SU-DHL-6 (cell line): Measurements from ENCODE around the gene ERG.

Experiments
- H2AFZ ChIP-seq: fragments of 200-600 bp; sonication (generic); 2 replicates; pipeline ENCODE4 v1.6.1; 2014; ENCODE audit warnings: low read depth, mild to moderate bottlenecking, moderate library complexity, mixed read lengths, antibody characterized with exemption, low read length; ENCODE audit not compliant: severe bottlenecking
- H3F3A ChIP-seq: fragments of 200-600 bp; shearing (Covaris generic); 2 replicates; pipeline ENCODE4 v1.6.0; 2016; ENCODE audit warnings: antibody characterized with exemption, mild to moderate bottlenecking; ENCODE audit not compliant: insufficient read depth
- H3K27ac ChIP-seq: fragments of 200-600 bp; sonication (generic); 2 replicates; pipeline ENCODE4 v1.5.1; 2016; ENCODE audit warnings: low read depth, mild to moderate bottlenecking, low read length, moderate library complexity, mixed read lengths
- H3K27me3 ChIP-seq: fragments of 200-600 bp; sonication (generic), shearing (Covaris generic); 2 replicates; pipeline ENCODE4 v1.6.0; 2014; ENCODE audit warnings: mild to moderate bottlenecking, low read length
- H3K36me3 ChIP-seq: fragments of 200-600 bp; sonication (generic); 2 replicates; pipeline ENCODE4 v1.6.1; 2014; ENCODE audit warnings: mild to moderate bottlenecking, low read length, mixed read lengths
- H3K4me2 ChIP-seq: fragments of 300-600, 200-600 bp; shearing (Covaris generic), sonication (generic); 2 replicates; pipeline ENCODE4 v1.6.0; 2014; ENCODE audit warnings: low read length, low read depth, mild to moderate bottlenecking; ENCODE audit not compliant: poor library complexity, severe bottlenecking
- H3K4me3 ChIP-seq: fragments of 200-600 bp; sonication (generic); 2 replicates; pipeline ENCODE4 v1.5.1; 2014; ENCODE audit warnings: antibody characterized with exemption, low read length, mild to moderate bottlenecking, mixed read lengths; ENCODE audit not compliant: insufficient read depth, poor library complexity, severe bottlenecking
- H3K79me2 ChIP-seq: fragments of 200-600 bp; sonication (generic); 2 replicates; pipeline ENCODE4 v1.6.1; 2014; ENCODE audit warnings: mild to moderate bottlenecking, low read length, moderate library complexity; ENCODE audit not compliant: insufficient read depth
- H3K9ac ChIP-seq: fragments of 200-600 bp; sonication (generic); 2 replicates; pipeline ENCODE4 v1.7.0; 2014; ENCODE audit warnings: mild to moderate bottlenecking, low read length
- H3K9me2 ChIP-seq: fragments of 200-600 bp; sonication (generic); replicated peaks from 2 replicates; pipeline ENCODE4 v1.6.1; 2014; ENCODE audit warnings: low read length; ENCODE audit not compliant: insufficient read depth
- H3K9me3 ChIP-seq: fragments of 200-600 bp; sonication (generic); 2 replicates; pipeline ENCODE4 v1.6.1; 2014; ENCODE audit warnings: low read length, mixed read lengths; ENCODE audit not compliant: insufficient read depth
- H4K20me1 ChIP-seq: fragments of 200-600 bp; sonication (generic); 2 replicates; pipeline ENCODE4 v1.6.1; 2014; ENCODE audit warnings: low read depth, mild to moderate bottlenecking, antibody characterized with exemption, low read length, moderate library complexity, mixed read lengths
- CTCF ChIP-seq: fragments of 200-600 bp; sonication (generic); IDR thresholded peaks from one replicate; pipeline ENCODE4 v1.5.1; 2017; ENCODE audit warnings: antibody characterized with exemption, mild to moderate bottlenecking, low read length, moderate library complexity; ENCODE audit not compliant: insufficient read depth, poor library complexity, severe bottlenecking
- EZH2phosphoT487 ChIP-seq: fragments of 200-600 bp; sonication (generic), shearing (Covaris generic); conservative IDR thresholded peaks from 2 replicates; pipeline ENCODE4 v1.6.1; 2018; ENCODE audit warnings: mild to moderate bottlenecking, antibody characterized with exemption, low read length, moderate library complexity, mixed read lengths

Gene ERG

DNA sequence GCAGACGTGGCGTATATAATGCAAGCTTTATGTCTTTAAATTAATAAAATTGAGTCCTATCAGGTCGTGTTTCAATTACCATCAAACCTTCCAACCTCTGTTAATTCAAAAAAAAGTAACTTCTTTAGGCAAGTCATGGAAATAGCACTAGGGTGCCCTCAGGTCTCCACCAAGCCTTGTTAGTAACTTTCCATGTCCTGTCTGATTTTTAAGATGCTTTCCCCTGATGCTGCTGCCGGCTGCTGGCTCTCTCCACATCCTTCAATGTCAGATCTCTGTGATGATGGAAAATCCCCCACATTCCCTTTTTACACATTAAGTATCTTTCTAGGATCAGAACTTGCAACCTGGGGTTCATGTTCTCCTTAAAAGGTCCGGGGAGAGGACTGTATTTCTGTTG, 3.0 kb downstream of the ERG start:
- Histone ChIP-seq H4K20me1 (no peaks in the 10 kb centered on the region), H3K4me3 (no peak overlapping the region), H3F3A (no peaks in the 10 kb centered on the region), H3K27ac (no peak overlapping the region), H3K9me2 (no peaks in the 10 kb centered on the region), H3K79me2 (no peaks in the 10 kb centered on the region), H3K9ac (no peak overlapping the region), H3K4me2 (no peak overlapping the region), H3K9me3 (no peaks in the 10 kb centered on the region), H3K36me3 (no peaks in the 10 kb centered on the region), H2AFZ (no peak overlapping the region), H3K27me3 (no peaks in the 10 kb centered on the region)
- TF ChIP-seq CTCF (no peak), EZH2phosphoT487 (no peak)

DNA sequence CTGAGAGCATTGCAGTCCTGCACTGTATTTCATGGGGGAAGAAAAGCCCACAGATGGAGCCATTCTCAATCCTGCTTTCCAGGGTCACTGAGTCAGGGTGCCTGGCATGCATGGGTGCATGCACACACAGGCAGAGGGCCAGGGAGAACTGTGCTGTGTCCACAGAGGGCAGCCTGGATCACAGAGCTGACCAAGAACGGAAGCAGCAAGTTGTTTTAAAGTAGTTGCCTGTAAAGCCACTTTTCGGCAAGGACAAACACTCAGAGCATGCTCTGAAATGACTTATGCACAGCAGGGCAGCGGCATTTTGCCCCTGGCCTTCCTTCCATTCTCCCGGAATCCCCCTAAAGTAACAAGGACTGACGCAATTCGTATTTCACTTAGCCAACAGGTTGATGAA, 3.6 kb downstream of the ERG start:
- Histone ChIP-seq H3K9me2 (no peaks in the 10 kb centered on the region), H3K4me3 (no peak overlapping the region), H2AFZ (no peak overlapping the region), H3K9me3 (no peaks in the 10 kb centered on the region), H3K4me2 (no peak overlapping the region), H4K20me1 (no peaks in the 10 kb centered on the region), H3K27me3 (no peaks in the 10 kb centered on the region), H3F3A (no peaks in the 10 kb centered on the region), H3K36me3 (no peaks in the 10 kb centered on the region), H3K27ac (no peak overlapping the region), H3K9ac (no peak overlapping the region), H3K79me2 (no peaks in the 10 kb centered on the region)
- no peak for TF ChIP-seq EZH2phosphoT487

DNA sequence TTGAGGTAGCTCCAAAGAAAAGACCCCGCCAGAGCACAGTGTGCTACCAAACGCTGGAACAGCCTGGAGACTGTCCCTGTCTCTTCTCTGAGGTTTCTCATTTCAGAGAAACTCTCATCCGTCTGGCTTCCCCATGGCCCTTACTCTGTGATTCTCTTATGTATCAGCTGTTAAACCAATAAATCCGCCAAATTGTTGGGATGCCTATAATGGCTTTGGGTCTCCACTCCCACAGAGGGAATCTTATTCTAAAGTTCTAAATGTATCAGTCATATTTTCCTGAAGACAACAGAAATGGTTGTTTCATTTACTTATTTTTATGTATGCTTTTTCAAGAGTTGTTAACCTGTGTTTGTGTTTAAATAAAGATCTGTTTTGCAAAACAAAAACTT, 4.0 kb downstream of the ERG start:
- H4K20me1 ChIP-seq = no peaks in the 10 kb centered on the region
- no peaks in the 10 kb centered on the region for H3K9me2 ChIP-seq
- H3K9me3 ChIP-seq = no peaks in the 10 kb centered on the region
- no peaks in the 10 kb centered on the region for H3K36me3 ChIP-seq
- no peaks in the 10 kb centered on the region for H3K27me3 ChIP-seq
- no peak overlapping the region for H3K4me2 ChIP-seq
- no peak overlapping the region for H3K4me3 ChIP-seq
- no peak overlapping the region for H2AFZ ChIP-seq
- H3K79me2 ChIP-seq = no peaks in the 10 kb centered on the region
- H3F3A ChIP-seq = no peaks in the 10 kb centered on the region
- H3K9ac ChIP-seq = no peak overlapping the region
- H3K27ac ChIP-seq = no peak overlapping the region
- TF ChIP-seq EZH2phosphoT487 (no peak), CTCF (no peak)

DNA sequence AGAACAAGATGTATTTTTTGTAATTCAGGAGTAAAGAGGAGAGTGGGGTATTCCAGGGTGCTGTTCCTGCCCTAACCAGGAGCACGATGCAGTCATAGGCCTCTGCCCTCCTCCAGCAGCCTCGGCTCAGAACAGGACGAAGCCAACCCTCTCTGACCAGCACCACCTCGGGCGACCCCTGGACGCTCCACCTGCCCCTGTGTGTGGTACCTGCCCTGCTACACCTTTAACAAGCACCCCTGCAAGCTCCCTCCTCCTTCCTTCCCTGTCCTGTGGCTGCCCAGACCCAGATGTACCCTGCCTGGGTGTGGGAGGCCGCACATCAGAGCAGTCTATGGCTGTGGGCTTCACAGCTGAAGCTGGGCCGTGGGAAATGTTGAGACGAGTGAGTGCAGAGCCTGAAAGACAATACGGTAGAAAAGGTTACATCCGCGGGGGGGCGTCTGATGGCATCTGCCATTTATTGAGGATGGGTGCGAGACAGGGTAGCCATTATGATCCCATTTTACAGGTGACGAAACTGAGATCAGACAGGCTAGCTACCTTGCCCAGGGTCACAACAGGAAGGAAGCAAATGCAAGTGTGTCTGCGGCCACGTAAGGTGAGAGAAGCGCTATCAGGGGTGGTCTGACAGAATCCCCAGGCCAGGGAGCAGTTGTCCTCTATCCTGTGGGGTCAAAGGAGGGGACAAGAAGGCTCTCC, 4.6 kb downstream of the ERG start:
- no peak overlapping the region for H2AFZ ChIP-seq
- no peak overlapping the region for H3K4me2 ChIP-seq
- TF ChIP-seq CTCF (no peak), EZH2phosphoT487 (no peak)
- no peaks in the 10 kb centered on the region for H3K36me3 ChIP-seq
- H3K9me2 ChIP-seq = no peaks in the 10 kb centered on the region
- no peak overlapping the region for H3K27ac ChIP-seq
- H3K9me3 ChIP-seq = no peaks in the 10 kb centered on the region
- no peaks in the 10 kb centered on the region for H3K79me2 ChIP-seq
- no peaks in the 10 kb centered on the region for H3K27me3 ChIP-seq
- H3F3A ChIP-seq = no peaks in the 10 kb centered on the region
- H4K20me1 ChIP-seq = no peaks in the 10 kb centered on the region
- H3K9ac ChIP-seq = no peak overlapping the region
- no peak overlapping the region for H3K4me3 ChIP-seq
